ENCODE data around the gene CST9.

Gene CST9

GRCh38 chr20:23643659-23644058, 37.9 kb upstream of the CST9 start:
- Histone ChIP-seq H3K4me1 (ENCODE audit: insufficient read depth, low read length) (no peaks in the 10 kb centered on the region), H3K27ac (ENCODE audit: low read length) (no peak overlapping the region), H3K9me3 (ENCODE audit: insufficient read depth, low read length, severe bottlenecking) (no peaks in the 10 kb centered on the region), H2AFZ (ENCODE audit: low read depth, low read length) (no peak overlapping the region), H3K79me2 (ENCODE audit: insufficient read depth, low read length) (no peaks in the 10 kb centered on the region), H3K27me3 (ENCODE audit: insufficient read depth, low read length, poor library complexity) (peaks cover 2% of the 10 kb centered on the region), H3K4me2 (ENCODE audit: insufficient read depth, low read length) (no peak overlapping the region), H3K36me3 (ENCODE audit: insufficient read depth, low read length) (no peaks in the 10 kb centered on the region), H3K4me3 (ENCODE audit: low read depth in 1 of 2, low read length in 2 of 2) (no peak overlapping the region), H4K20me1 (ENCODE audit: insufficient read depth, low read length) (no peaks in the 10 kb centered on the region), H3K9ac (ENCODE audit: low read depth, low read length) (no peak overlapping the region)
- no peak for TF ChIP-seq EZH2 (IDR thresholded peaks at IDR 0.05; ENCODE audit: borderline replicate concordance, low read depth, low read length, severe bottlenecking)
- TF ChIP-seq, protein P1, sequence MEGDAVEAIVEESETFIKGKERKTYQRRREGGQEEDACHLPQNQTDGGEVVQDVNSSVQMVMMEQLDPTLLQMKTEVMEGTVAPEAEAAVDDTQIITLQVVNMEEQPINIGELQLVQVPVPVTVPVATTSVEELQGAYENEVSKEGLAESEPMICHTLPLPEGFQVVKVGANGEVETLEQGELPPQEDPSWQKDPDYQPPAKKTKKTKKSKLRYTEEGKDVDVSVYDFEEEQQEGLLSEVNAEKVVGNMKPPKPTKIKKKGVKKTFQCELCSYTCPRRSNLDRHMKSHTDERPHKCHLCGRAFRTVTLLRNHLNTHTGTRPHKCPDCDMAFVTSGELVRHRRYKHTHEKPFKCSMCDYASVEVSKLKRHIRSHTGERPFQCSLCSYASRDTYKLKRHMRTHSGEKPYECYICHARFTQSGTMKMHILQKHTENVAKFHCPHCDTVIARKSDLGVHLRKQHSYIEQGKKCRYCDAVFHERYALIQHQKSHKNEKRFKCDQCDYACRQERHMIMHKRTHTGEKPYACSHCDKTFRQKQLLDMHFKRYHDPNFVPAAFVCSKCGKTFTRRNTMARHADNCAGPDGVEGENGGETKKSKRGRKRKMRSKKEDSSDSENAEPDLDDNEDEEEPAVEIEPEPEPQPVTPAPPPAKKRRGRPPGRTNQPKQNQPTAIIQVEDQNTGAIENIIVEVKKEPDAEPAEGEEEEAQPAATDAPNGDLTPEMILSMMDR (IDR thresholded peaks at IDR 0.05; ENCODE audit: borderline replicate concordance, extremely low read depth, low read length, poor library complexity, severe bottlenecking): no peak
- no peak for ATAC-seq (ENCODE audit: insufficient read depth, low read depth)
- DNase-seq: no peak

- DNase-seq (peak; percentile 30), ATAC-seq (ENCODE audit: insufficient read depth, low read depth) (peak; percentile 68)
- no peaks in the 10 kb centered on the region for H3K9me3 ChIP-seq (ENCODE audit: insufficient read depth, low read length, severe bottlenecking)
- H3K4me3 ChIP-seq (ENCODE audit: low read depth in 1 of 2, low read length in 2 of 2): no peak overlapping the region
- H2AFZ ChIP-seq (ENCODE audit: low read depth, low read length): no peak overlapping the region
- H3K27ac ChIP-seq (ENCODE audit: low read length): no peak overlapping the region
- H3K9ac ChIP-seq (ENCODE audit: low read depth, low read length): no peak overlapping the region
- no peaks in the 10 kb centered on the region for H3K36me3 ChIP-seq (ENCODE audit: insufficient read depth, low read length)
- no peaks in the 10 kb centered on the region for H3K4me1 ChIP-seq (ENCODE audit: insufficient read depth, low read length)
- no peak overlapping the region for H3K4me2 ChIP-seq (ENCODE audit: insufficient read depth, low read length)
- no peaks in the 10 kb centered on the region for H4K20me1 ChIP-seq (ENCODE audit: insufficient read depth, low read length)
- TF ChIP-seq EZH2 (IDR thresholded peaks at IDR 0.05; ENCODE audit: borderline replicate concordance, low read depth, low read length, severe bottlenecking): no peak
- TF ChIP-seq, protein P1 (IDR thresholded peaks at IDR 0.05; ENCODE audit: borderline replicate concordance, extremely low read depth, low read length, poor library complexity, severe bottlenecking): no peak
- H3K27me3 ChIP-seq (ENCODE audit: insufficient read depth, low read length, poor library complexity): peaks cover 3% of the 10 kb centered on the region
- H3K79me2 ChIP-seq (ENCODE audit: insufficient read depth, low read length): no peaks in the 10 kb centered on the region
Measured at GRCh38 chr20:23641936-23642751, 36.4 kb upstream of the CST9 start.

DNA sequence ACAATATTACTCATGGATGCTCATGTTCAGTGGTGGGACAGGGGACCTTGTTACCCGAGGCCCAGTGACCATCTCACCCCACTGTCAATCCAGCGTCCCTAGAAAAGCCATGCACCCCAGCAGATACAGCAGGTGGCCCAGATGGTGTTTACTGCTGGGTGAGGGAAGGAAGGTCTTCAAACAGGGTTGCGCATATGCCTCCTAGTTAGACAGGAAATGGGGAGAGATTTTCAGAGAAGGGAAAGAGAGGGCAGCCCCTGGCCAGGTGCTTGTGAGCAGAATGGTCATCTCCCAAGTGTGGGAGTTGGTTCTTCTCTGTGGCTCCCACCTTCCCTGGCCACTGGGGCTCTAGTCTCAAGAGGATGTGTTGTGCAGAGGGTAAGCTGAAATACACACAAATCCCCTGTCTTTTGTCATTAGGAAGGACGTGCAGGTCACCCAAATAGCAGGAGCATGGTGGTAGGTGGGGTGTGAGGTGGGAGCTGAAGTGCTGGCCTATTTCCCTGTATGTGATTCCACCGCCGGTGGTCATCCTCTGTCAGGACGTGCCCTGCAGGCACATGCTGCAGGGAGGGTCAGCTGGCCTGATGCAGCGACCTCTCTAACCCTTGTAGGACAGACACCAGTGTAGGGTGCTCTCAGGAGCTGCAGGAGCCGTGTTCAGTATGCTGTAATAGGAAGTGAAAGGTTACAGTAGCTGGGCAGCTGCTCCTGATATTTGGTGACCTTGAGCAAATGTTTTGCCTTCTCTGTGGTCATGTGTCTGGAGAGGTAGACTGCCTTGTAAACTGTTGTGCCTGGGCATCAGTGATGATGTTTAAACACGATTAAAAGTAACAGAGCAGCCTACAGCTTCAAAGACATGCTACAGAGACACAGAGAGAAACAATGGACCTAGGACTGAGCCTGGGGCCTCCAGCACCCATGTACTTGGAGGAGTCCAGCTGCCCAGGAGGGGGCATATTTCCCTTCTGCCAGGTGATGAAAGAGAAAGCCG, 35.3 kb upstream of the CST9 start:
- Histone ChIP-seq H2AFZ (ENCODE audit: low read depth, low read length) (no peak overlapping the region), H3K9me3 (ENCODE audit: insufficient read depth, low read length, severe bottlenecking) (no peaks in the 10 kb centered on the region), H3K4me3 (ENCODE audit: low read depth in 1 of 2, low read length in 2 of 2) (no peak overlapping the region), H3K9ac (ENCODE audit: low read depth, low read length) (no peak overlapping the region), H3K4me2 (ENCODE audit: insufficient read depth, low read length) (no peak overlapping the region), H3K79me2 (ENCODE audit: insufficient read depth, low read length) (no peaks in the 10 kb centered on the region), H4K20me1 (ENCODE audit: insufficient read depth, low read length) (no peaks in the 10 kb centered on the region), H3K27me3 (ENCODE audit: insufficient read depth, low read length, poor library complexity) (peaks cover 7% of the 10 kb centered on the region), H3K36me3 (ENCODE audit: insufficient read depth, low read length) (no peaks in the 10 kb centered on the region), H3K27ac (ENCODE audit: low read length) (no peak overlapping the region), H3K4me1 (ENCODE audit: insufficient read depth, low read length) (no peaks in the 10 kb centered on the region)
- ATAC-seq (ENCODE audit: insufficient read depth, low read depth): 0 out of 3 replicates have a peak, but pooled peaks have one; percentile 31
- TF ChIP-seq, protein P1 (IDR thresholded peaks at IDR 0.05; ENCODE audit: borderline replicate concordance, extremely low read depth, low read length, poor library complexity, severe bottlenecking): no peak
- TF ChIP-seq EZH2 (IDR thresholded peaks at IDR 0.05; ENCODE audit: borderline replicate concordance, low read depth, low read length, severe bottlenecking): no peak
- DNase-seq: no peak

All from DND-41 (cell line).